ENCODE measurements around the gene PLSCR1.
"Not testable (repeated sequence)": the region's sequence is repeated elsewhere in the genome, so short reads cannot be mapped to it uniquely, and the experiment has no call there.

Gene PLSCR1

GRCh38 chr3:146513386-146514051, 30.9 kb downstream of the PLSCR1 start:
- DNase-seq (ENCODE audit: low read depth in 2 of 2), result no peak

- no peak for DNase-seq (ENCODE audit: low read depth in 2 of 2)
Observed at GRCh38 chr3:146511402-146512134, 32.8 kb downstream of the PLSCR1 start.

- DNase-seq (ENCODE audit: low read depth in 2 of 2), result no peak
Observed at GRCh38 chr3:146507331-146508120, 36.9 kb downstream of the PLSCR1 start.

GRCh38 chr3:146505516-146505915, 38.9 kb downstream of the PLSCR1 start:
- no peak for DNase-seq (ENCODE audit: low read depth in 2 of 2)

GRCh38 chr3:146504498-146505197, 39.8 kb downstream of the PLSCR1 start:
- no peak for DNase-seq (ENCODE audit: low read depth in 2 of 2)

- no peak for DNase-seq (ENCODE audit: low read depth in 2 of 2)
Observed at GRCh38 chr3:146503461-146504202, 40.8 kb downstream of the PLSCR1 start.

GRCh38 chr3:146502887-146503460, 41.4 kb downstream of the PLSCR1 start:
- no peak for DNase-seq (ENCODE audit: low read depth in 2 of 2)

- no peak for DNase-seq (ENCODE audit: low read depth in 2 of 2)
Observed at GRCh38 chr3:146501752-146502151, 42.7 kb downstream of the PLSCR1 start.

- DNase-seq (ENCODE audit: low read depth in 2 of 2), result no peak
Observed at GRCh38 chr3:146499701-146500100, 44.7 kb downstream of the PLSCR1 start.

GRCh38 chr3:146498002-146498736, 46.2 kb downstream of the PLSCR1 start:
- DNase-seq (ENCODE audit: low read depth in 2 of 2), result no peak

GRCh38 chr3:146497145-146497843, 47.1 kb downstream of the PLSCR1 start:
- not testable (repeated sequence) for DNase-seq (ENCODE audit: low read depth in 2 of 2)

- no peak for DNase-seq (ENCODE audit: low read depth in 2 of 2)
Observed at GRCh38 chr3:146496726-146497125, 47.7 kb downstream of the PLSCR1 start.

GRCh38 chr3:146496251-146496650, 48.2 kb downstream of the PLSCR1 start:
- DNase-seq (ENCODE audit: low read depth in 2 of 2), result no peak

GRCh38 chr3:146493761-146494160, 50.6 kb downstream of the PLSCR1 start:
- no peak for DNase-seq (ENCODE audit: low read depth in 2 of 2)

- DNase-seq (ENCODE audit: low read depth in 2 of 2), result no peak
Observed at GRCh38 chr3:146493221-146493620, 51.2 kb downstream of the PLSCR1 start.

GRCh38 chr3:146491303-146491702, 53.1 kb downstream of the PLSCR1 start:
- DNase-seq (ENCODE audit: low read depth in 2 of 2), result no peak

- no peak for DNase-seq (ENCODE audit: low read depth in 2 of 2)
Observed at GRCh38 chr3:146485297-146485696, 59.1 kb downstream of the PLSCR1 start.

- no peak for DNase-seq (ENCODE audit: low read depth in 2 of 2)
Observed at GRCh38 chr3:146476094-146476740, 68.2 kb downstream of the PLSCR1 start.

GRCh38 chr3:146474976-146475375, 69.4 kb downstream of the PLSCR1 start:
- not testable (repeated sequence) for DNase-seq (ENCODE audit: low read depth in 2 of 2)
